ENCODE measurements around the gene VIPR1.

DNA sequence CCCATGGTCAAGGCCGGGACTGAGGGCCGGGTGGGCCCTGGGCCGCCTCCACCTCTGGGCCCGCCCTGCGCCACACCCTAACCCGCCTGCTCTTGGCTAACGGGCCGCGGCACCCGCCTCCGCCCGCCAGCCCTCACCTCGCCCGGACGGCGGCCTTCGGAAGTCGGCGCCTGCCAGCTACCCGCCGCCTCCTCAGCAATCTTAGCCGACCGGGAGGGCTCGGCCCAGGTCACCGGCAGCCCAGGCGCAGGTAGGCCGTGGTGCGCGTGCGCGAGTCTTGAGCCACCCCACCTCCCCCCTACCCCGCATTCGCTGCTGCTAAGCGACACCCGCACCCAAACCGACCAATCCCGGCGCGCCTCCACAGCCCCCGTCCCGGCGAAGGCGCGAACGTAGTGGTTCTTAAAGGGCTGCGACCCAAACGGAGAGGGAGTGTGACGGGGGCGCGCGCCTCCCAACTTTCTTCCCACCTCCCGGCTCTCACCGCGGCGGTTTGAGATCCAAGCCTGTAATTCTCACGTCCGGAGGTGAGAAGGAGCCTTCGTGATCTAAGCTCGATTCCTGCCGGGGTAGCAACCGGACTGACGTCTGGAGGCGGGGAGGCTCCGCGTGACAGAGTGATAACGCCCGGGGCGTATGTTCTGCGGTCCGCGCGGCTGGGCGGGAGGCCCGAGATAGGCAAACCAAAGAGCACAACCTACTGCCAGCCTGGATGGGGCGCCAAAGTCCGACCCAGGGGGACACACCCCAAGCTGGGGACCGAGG is 79.4 kb downstream of the VIPR1 start, which contains the start of gene SEC22C:
- TF ChIP-seq POLR2A (IDR thresholded peaks at IDR 0.05) (peak; percentile 90), POLR2AphosphoS5 (IDR thresholded peaks at IDR 0.05) (peak; percentile 96)
- TF ChIP-seq, protein P1, sequence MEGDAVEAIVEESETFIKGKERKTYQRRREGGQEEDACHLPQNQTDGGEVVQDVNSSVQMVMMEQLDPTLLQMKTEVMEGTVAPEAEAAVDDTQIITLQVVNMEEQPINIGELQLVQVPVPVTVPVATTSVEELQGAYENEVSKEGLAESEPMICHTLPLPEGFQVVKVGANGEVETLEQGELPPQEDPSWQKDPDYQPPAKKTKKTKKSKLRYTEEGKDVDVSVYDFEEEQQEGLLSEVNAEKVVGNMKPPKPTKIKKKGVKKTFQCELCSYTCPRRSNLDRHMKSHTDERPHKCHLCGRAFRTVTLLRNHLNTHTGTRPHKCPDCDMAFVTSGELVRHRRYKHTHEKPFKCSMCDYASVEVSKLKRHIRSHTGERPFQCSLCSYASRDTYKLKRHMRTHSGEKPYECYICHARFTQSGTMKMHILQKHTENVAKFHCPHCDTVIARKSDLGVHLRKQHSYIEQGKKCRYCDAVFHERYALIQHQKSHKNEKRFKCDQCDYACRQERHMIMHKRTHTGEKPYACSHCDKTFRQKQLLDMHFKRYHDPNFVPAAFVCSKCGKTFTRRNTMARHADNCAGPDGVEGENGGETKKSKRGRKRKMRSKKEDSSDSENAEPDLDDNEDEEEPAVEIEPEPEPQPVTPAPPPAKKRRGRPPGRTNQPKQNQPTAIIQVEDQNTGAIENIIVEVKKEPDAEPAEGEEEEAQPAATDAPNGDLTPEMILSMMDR (IDR thresholded peaks at IDR 0.05) = peak in 2 of 4 experiments; percentile 28 to 32
